GM19043 (cell line): ENCODE measurements around the gene POMZP3.
"Not testable (repeated sequence)": the region's sequence is repeated elsewhere in the genome, so short reads cannot be mapped to it uniquely, and the experiment has no call there.

Source experiments
- ATAC-seq: cut with Tn5 transposase; IDR thresholded peaks from one replicate; pipeline ENCODE4 v1.9.1; 2021; ENCODE audit warnings: low read depth; ENCODE audit not compliant: unreplicated experiment

Gene POMZP3

DNA sequence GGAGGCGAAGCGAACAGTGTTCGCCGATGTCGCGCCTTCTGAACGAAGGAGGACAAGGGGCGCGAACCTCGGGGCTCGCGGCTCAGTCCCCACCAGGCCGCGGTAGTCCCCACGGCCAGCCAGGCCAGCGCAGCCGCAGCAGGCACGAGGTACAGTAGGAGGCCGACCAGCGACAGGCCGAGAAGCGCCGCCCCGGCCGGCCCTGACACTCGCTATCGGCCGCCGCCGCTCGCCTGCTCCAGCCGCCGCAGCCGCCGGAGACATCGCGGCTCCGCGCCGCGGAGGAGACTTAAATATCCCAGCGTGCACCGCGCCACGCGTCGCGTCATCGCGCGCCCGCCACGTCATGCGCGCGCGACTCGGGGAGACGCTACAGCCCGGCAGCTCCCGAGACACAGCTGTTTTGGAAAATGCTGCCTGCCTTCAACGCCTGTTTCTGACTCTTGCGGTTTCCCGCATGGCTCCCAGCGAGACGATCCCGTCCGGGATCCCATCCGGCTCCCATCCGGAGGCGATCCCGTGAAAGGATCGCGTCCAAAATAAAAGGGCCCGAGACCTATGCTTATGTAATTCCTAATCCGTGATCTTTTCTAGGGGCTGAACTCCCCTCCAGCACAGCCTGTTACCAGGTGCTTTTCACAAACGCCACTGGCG is at the start of gene POMZP3:
Gene POMZP3, minus strand, starts transcription at position 291 of the 654 bp plus-strand sequence. CDS start 1,215 bp downstream, outside the sequence.
- peak; percentile 80 for ATAC-seq

DNA sequence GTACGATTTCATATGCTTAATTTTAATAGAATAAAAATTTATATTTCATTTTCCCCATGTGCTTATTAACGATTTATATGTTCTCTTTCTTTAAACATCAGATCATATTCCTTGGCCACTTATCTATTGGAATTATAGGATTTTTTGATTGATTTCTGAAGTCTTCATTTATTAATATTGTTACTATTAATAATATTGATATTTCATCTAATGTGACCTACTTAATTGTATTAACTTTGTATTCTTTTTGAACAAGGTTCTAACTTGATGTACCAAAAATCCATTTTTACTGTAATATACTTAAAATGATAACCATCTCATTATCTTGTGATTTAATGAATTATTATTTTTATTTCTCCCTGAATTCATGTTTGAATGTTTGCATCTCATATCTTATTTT is 48.7 kb upstream of the POMZP3 start:
- not testable (repeated sequence) for ATAC-seq

DNA sequence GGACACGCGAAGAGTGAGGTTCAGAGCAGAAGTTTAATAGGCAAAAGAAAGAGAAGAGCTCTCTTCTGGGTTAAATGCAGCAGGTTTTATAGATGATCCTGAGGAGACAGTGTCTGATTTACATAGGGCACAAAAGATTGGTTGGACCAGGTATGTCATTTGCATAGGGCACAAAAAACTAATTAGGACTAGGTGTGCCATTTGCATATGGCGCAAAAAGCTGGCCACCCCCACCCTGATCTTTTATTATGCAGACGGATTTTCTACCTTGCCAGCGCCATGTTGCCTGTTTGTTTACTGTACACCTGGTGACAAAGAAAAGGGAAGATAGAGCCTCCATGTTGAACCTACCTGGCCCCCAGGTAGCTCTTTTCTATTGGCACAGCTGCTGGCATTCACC is 46.3 kb upstream of the POMZP3 start:
- not testable (repeated sequence) for ATAC-seq

DNA sequence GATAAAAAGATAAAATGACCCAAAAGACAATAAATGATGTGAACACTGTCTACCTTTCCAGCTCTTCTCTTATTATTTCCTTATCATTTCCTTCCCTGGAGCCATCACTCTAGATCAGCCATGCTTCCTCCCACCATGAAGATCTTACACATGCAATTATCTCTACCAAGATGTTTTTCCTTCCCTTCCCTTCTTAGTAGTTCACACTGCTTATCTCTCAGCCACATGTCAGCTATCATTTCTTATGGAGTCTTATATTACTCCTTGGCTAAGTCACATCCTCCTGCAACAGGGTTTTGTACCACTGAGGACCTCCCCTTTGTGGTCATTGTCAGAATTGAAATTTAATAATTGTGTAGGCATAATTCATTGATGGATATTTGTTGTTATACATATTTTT is 32.1 kb upstream of the POMZP3 start:
- not testable (repeated sequence) for ATAC-seq

DNA sequence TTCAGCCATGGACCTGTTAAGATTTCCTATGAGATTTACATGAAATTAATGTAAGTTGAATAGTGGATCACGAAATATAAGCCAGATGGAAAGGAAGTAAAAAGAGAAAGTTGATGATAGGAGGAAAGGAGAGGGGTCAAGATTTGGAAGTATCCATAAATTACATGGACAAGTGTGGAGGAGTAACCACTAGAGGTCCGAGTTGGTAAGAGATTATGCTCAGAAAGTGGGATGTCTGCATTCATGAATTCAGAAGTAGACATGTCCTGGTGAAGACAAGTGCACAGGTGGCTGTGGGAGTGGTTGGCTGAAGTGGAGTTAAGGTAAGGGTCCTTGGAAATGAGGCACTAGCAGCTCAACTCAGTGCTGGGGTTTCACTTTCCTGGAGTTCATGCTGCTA is 29.3 kb upstream of the POMZP3 start:
- ATAC-seq: not testable (repeated sequence)

DNA sequence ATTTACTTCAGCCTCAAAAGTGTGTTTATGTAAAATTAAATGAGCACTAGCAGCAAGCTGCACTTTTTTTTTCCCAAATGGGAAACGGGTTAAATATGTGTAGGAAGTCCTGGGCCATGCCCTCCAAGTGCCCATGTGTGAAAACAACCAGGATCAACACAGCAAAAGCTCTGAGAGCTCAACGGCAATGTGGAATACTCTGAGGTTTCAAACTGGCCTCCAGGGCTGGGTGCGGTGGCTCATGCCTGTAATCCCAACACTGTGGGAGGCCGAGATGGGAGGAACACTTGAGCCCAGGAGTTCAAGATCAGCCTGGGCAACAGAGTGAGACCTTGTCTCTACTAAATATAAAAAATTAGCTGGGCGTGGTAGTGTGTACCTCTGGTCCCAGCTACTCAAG is 15.5 kb upstream of the POMZP3 start:
- not testable (repeated sequence) for ATAC-seq

DNA sequence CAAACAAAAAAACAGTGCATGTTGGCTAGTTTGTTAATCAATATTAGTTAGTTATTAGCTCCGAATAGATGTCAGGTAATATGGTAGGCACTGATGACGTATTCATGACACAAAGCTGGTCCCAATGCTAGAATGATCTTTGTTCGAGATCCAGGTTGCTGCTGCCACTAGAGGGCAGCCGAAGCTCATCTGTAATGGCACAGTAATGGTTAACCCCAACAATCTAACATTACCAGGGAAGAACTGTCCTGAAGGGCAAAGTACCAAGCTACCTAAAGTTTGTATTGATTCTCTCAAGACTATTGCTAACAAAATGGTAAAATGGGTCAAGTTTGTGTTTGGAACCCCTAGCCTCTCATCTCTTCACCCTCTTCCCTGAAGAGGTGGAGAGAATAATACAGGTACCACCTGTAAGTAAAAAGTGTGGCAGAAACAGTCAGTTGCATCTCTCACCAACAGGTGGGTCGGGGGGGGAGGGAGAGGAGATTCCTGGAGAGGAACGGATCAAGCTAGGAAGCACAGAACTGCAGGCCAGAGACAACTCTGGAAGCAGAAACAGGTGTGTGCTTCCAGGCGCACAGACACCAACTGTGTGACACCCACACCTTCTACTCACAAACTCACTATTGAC is 10.1 kb upstream of the POMZP3 start:
- ATAC-seq: peak; percentile 97

DNA sequence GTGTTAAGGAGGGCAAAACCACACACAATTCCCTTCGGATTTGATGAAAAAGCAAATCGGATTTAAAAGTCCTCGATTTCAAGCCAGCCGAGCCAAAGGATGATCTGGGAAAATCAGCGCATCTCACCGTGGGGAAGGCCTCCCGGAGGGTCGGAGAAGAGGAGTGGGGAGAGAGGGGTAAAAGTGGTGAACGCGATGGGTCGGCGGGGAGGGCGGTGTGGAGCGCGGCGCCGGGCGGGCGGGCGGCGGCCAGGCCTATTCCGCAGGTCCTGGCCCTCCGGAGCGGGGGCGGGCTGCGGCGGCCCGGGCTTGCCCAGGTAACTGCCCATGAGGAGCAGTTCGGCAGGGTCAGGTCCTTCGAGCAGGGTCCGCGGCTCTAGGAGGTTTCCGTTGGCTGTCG is 498 bp downstream of the POMZP3 start:
- peak; percentile 35 for ATAC-seq

DNA sequence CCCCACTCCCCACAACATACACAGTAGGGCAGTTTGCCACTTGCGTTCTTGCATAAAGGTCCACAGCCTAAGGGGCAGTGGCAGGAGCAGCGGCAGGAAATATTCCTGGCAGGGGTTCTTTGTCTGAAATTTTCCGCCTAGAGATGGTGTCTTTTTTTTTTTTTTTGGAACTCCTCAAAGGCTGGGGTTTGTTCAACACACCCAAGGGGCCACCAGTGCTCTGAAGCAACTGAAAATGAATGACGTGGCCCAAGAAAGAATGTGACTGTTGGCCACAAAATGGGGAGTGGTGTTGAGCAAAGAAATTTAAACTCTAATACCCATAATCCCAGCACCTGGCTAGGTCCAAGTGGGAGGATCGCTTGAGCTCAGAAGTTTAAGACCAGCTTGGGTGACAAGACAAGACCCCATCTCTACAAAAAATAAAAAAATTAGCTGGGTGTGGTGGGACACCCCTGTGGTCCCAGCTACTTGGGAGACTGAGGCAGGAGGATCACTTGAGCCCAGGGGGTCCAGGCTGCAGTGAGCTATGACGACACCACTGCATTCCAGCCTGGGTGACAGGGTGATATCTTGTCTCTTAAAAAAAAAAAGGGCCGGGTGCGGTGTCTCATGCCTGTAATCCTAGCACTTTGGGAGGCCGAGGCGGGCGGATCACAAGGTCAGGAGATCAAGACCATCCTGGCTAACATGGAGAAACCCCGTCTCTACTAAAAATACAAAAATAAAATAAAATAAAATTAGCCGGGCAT is 7.5 kb downstream of the POMZP3 start:
- ATAC-seq: not testable (repeated sequence)

DNA sequence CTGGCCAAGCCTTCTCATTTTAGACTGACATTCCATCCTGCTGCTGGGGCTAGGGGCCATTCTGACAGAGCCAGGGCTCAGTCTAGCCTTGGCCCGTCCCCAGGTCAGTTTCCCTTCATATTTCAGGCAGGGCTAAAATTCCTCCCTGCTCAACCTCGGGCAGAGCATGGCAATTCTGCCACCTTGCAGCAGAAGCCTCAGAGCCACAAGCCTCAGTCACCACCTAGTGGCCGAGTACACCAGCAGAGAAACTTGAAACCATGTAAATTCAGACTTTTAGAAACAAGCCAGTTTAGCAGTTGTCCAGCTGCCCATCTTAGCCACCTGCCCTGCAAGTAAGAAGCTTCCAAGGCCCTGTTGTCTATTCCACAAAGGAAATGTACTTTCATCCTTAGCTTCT is 13.3 kb downstream of the POMZP3 start:
- ATAC-seq: not testable (repeated sequence)

DNA sequence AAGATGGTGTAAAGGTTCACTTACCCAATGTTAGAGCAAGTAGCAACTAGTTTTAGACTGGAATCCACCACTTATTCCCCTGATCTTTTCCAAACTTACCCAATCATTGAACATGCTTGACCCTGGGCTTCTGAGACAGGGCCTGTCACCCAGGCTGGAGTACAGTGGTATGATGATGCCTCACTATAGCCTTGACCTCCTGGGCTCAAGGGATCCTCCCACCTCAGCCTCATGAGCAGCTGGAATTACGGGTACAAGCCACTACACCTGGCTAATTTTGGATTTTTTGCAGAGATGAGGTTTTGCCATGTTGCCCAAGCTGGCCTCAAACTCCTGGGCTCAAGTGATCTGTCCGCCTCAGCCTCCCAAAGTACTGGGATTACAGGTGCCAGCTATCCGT is 14.8 kb downstream of the POMZP3 start:
- not testable (repeated sequence) for ATAC-seq

DNA sequence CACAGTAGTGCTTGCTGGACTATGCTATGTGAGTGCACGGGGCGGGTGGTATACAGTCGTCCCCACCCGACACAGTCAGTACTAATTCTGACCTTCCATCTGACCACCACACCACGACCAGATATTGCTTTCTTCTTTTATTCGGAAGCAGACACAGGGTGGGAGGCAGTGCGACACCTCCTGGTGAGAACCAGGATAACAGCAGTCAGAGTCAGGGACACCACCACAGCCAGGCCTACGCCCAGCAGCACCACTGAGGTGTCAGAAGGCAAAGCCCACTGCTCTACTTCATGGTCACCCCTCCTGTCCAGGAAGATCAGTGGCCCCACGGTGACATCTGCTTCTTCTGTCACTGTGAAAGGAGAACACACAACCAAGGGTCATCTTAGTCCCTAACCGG is 17.2 kb downstream of the POMZP3 start:
- peak; percentile 27 for ATAC-seq

DNA sequence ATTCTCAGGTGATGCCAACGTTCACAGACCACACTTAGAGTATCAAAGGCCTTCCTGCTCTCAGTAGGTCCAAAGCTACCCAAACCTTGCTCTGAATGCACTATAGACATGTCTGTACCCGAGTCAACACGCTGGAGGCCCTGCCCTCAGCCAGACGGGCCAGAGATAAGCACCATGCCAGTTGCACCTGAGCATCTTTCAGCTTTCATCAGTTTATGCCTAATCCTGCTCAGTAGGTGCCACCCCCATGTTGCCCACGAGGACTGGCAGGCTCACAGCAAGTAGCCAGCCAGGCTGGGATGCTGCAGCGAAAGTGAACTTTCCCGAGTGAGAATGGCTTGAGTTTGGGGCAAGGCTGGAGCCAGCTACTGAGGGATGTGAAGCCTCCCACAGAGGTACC is 18.6 kb downstream of the POMZP3 start:
- ATAC-seq: not testable (repeated sequence)

DNA sequence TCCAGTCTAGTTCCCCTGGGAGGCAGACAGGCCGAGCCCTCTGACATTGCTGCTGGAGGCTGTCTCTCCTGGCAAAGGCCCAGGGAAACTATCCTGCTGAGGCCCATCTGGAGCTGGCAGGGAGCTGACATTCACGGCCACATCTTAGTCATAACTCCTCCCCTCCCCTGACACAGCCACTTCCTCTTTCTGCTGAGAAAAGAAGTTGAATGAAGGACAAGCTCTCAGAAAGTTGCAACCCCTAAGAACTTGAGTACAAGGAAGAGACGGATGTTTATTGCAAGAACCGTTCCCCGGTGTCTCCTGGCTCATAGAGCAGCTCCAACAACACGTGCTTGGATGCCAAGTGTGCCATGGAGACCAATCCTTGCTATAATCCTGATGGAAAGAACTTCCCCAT is 21.1 kb downstream of the POMZP3 start:
- ATAC-seq: peak; percentile 98

DNA sequence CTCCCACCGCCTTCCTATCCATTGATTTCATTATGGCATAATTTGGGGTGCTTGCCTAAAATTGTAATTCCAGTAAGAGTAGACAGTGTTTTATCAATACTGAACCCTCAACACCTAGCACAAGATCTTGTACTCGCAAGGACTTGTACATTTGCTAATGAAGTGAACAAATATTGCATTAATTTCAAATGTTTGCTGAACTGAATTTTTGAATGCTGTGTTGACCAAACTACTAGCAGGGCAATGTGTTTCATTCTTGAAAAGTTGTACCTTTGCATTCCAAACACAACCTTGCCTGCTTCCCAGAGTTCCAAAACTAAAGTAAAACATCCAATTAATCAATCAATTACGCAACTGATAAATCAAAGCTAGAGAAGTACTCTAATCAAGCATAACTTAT is 26.4 kb downstream of the POMZP3 start:
- ATAC-seq: not testable (repeated sequence)

DNA sequence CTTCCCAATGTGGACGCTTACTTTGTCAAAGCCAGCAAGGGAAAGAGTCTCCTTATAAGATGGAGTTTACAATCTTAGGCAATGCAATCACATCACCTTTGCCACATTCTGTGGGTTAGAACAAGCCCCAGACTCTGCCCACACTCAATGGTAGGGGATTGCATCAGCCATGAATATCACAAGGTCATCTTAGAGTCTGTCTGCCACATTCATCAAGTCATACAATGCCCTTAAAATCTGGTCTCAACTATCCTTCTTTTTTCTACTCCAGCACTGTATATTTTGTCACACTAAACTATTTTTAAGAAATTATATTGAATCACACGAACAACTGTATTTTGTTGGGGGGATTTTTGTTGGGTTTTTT is 27.0 kb downstream of the POMZP3 start:
- not testable (repeated sequence) for ATAC-seq

DNA sequence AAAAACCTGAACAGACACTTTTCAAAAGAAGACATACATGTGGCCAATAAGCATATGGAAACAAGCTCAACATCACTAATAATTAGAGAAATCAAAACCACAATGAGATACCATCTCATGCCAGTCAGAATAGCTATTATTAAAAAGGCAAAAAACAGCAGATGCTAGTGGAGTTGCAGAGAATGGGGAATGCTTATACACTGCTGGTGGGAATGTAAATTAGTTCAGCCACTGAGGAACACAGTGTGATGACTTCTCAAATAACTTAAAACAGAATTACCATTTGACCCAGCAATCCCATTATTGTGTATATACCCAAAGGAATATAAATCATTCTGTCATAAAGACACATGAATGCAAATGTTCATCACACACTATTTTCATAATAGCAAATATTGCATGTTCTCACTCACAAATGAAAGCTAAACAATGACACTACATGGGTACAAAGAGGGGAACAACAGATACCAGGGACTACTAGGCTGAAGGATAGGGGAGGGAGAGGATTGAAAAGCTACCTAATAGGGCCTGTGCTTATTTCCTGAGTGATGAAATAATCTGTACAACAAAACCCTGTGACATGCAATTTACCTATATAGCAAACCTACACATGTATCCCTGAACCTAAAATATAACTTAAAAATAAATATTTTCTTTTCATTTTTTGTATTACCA is 28.4 kb downstream of the POMZP3 start:
- ATAC-seq: not testable (repeated sequence)

DNA sequence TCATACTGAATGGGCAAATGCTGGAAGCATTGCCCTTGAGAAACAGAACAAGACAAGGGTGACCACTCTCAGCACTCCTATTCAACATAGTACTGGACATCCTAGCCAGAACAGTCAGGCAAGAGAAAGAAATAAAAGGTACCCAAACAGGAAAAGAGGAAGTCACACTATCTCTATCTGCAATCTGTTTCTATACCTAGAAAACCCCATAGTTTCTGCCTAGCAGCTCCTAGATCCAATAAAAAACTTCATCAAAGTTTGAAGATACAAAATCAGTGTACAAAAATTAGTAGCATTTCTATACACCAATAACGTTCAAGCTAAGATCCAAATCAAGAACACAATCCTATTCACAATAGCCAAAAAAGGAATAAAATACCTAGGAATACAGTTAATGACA is 29.8 kb downstream of the POMZP3 start:
- ATAC-seq: not testable (repeated sequence)

DNA sequence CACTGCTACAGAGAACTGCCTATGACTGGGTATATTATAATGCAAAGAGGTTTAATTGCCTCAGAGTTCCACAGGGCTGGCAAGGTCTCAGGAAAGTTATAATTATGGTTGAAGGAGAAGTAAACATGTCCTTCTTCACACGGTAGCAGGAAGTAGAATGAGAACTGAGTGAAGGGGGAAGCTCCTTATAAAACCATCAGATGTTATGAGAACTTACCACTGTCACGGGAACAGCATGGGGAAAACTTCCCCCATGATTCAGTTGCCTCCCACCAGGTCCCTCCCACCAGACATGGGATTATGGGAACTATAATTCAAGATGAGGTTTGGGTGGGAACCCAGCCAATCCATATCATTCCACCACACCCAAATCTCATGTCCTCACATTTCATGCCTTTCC is 34.4 kb downstream of the POMZP3 start:
- ATAC-seq: not testable (repeated sequence)

DNA sequence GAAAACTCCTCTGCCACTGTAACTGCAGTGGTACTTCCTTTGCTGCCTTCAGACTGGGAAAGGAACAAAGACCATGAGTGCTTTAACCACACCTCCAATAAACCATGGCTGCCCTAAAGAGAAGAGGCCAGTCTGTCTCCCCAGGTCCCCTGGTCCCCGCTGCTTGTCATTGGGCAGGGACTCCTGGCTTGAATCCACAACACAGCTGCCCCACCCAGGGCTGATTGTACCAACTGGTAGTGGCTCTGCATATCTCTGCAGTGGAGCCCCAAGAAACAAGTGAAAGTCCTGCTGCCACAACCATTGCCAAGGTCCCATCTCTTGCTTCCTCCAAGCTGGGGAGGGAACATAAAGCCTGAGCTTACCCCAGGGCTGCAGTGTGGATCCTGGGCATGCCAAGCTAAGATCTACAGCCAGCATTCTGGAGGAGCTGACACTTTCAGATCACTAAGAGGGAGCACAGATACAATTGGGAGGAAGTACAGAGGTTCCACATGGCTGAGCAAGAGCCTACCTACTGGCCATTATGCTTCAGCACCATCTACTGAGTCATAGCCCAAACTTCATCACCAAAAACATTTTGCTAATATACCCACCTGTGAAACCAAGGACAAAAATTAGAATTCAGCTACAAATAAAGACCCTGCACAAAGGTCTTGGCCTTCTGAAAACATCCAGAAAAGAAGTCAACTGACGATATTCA is 35.3 kb downstream of the POMZP3 start:
- peak; percentile 71 for ATAC-seq
